OCI-LY3 (cell line): Measurements from ENCODE around the gene CKMT2.

ENCODE experiments used
- H2AFZ ChIP-seq: fragments of 200-600, 300-600 bp; shearing (Covaris generic); 2 replicates; pipeline ENCODE4 v1.6.0; 2014; ENCODE audit warnings: antibody characterized with exemption, low read depth, low read length
- H3K27ac ChIP-seq: fragments of 200-600, 300-600 bp; sonication (generic); 2 replicates; pipeline ENCODE4 v1.5.1; 2014; ENCODE audit warnings: mild to moderate bottlenecking, low read length, moderate library complexity, mixed read lengths
- H3K27me3 ChIP-seq: fragments of 200-600, 300-600 bp; sonication (generic); 2 replicates; pipeline ENCODE4 v1.6.1; 2014; ENCODE audit warnings: low read depth, low read length, mixed read lengths
- H3K36me3 ChIP-seq: fragments of 200-600, 300-600 bp; sonication (generic); replicated peaks from 2 replicates; pipeline ENCODE3; 2014; ENCODE audit warnings: low read depth, low read length, mixed read lengths
- H3K4me1 ChIP-seq: fragments of 300-600, 200-600 bp; sonication (generic); 2 replicates; pipeline ENCODE4 v1.6.1; 2014; ENCODE audit warnings: low read length, mixed read lengths
- H3K4me2 ChIP-seq: fragments of 200-600, 300-600 bp; sonication (generic); 2 replicates; pipeline ENCODE4 v1.6.1; 2014; ENCODE audit warnings: low read length, mixed read lengths
- H3K4me3 ChIP-seq: fragments of 300-600, 200-600 bp; sonication (generic); 2 replicates; pipeline ENCODE4 v1.5.1; 2014; ENCODE audit warnings: antibody characterized with exemption, mild to moderate bottlenecking, low read length, moderate library complexity
- H3K79me2 ChIP-seq: fragments of 300-600, 200-600 bp; shearing (Covaris generic); 2 replicates; pipeline ENCODE4 v1.6.1; 2014; ENCODE audit warnings: mild to moderate bottlenecking, low read length, mixed read lengths
- H3K9ac ChIP-seq: fragments of 300-600, 200-600 bp; shearing (Covaris generic); 2 replicates; pipeline ENCODE4 v1.6.0; 2014; ENCODE audit warnings: mild to moderate bottlenecking, low read length, moderate library complexity
- H3K9me3 ChIP-seq: fragments of 200-600, 300-600 bp; shearing (Covaris generic); 2 replicates; pipeline ENCODE4 v1.6.1; 2014; ENCODE audit warnings: low read length, mixed read lengths; ENCODE audit not compliant: insufficient read depth
- H4K20me1 ChIP-seq: fragments of 200-600, 300-600 bp; sonication (generic); 2 replicates; pipeline ENCODE4 v1.6.1; 2016; ENCODE audit warnings: low read length, mixed read lengths; ENCODE audit not compliant: insufficient read depth
- CTCF ChIP-seq: fragments of 200-600, 300-600 bp; sonication (generic); IDR thresholded peaks from 2 replicates; pipeline ENCODE4 v1.5.1; 2014; ENCODE audit warnings: antibody characterized with exemption, low read length, low read depth
- EZH2phosphoT487 ChIP-seq: fragments of 200-600 bp; shearing (Covaris generic); IDR thresholded peaks from 2 replicates; pipeline ENCODE4 v1.6.1; 2018; ENCODE audit warnings: antibody characterized with exemption, mixed run types, low read depth

The CKMT2 gene

GRCh38 chr5:81214848-81215247 lies 18.3 kb upstream of the CKMT2 start:
- Histone ChIP-seq H3K36me3 (no peaks in the 10 kb centered on the region), H3K9me3 (no peaks in the 10 kb centered on the region), H3K4me2 (no peak overlapping the region), H3K9ac (no peak overlapping the region), H3K27me3 (no peaks in the 10 kb centered on the region), H3K79me2 (no peaks in the 10 kb centered on the region), H3K4me1 (peaks cover 51% of the 10 kb centered on the region), H2AFZ (no peak overlapping the region), H3K4me3 (no peak overlapping the region), H4K20me1 (no peaks in the 10 kb centered on the region), H3K27ac (no peak overlapping the region)
- TF ChIP-seq CTCF (no peak), EZH2phosphoT487 (no peak)

- H2AFZ ChIP-seq, result no peak overlapping the region
- no peak overlapping the region for H3K4me3 ChIP-seq
- H3K27ac ChIP-seq, result no peak overlapping the region
- no peaks in the 10 kb centered on the region for H4K20me1 ChIP-seq
- no peaks in the 10 kb centered on the region for H3K79me2 ChIP-seq
- H3K9me3 ChIP-seq, result no peaks in the 10 kb centered on the region
- peaks cover 44% of the 10 kb centered on the region for H3K4me1 ChIP-seq
- no peak overlapping the region for H3K4me2 ChIP-seq
- no peaks in the 10 kb centered on the region for H3K27me3 ChIP-seq
- no peak overlapping the region for H3K9ac ChIP-seq
- no peaks in the 10 kb centered on the region for H3K36me3 ChIP-seq
- TF ChIP-seq CTCF (no peak), EZH2phosphoT487 (no peak)
Observed at GRCh38 chr5:81216152-81216551, 17.0 kb upstream of the CKMT2 start.

- no peak overlapping the region for H3K9ac ChIP-seq
- no peak overlapping the region for H3K4me2 ChIP-seq
- no peak overlapping the region for H3K27ac ChIP-seq
- H3K4me3 ChIP-seq, result no peak overlapping the region
- H3K4me1 ChIP-seq, result peaks cover 26% of the 10 kb centered on the region
- no peaks in the 10 kb centered on the region for H3K79me2 ChIP-seq
- no peaks in the 10 kb centered on the region for H4K20me1 ChIP-seq
- no peaks in the 10 kb centered on the region for H3K36me3 ChIP-seq
- H3K9me3 ChIP-seq, result no peaks in the 10 kb centered on the region
- H2AFZ ChIP-seq, result no peak overlapping the region
- no peaks in the 10 kb centered on the region for H3K27me3 ChIP-seq
- TF ChIP-seq EZH2phosphoT487 (no peak), CTCF (no peak)
Observed at GRCh38 chr5:81219389-81219788, 13.7 kb upstream of the CKMT2 start.

- no peak overlapping the region for H3K27ac ChIP-seq
- peaks cover 28% of the 10 kb centered on the region for H3K4me1 ChIP-seq
- no peaks in the 10 kb centered on the region for H3K36me3 ChIP-seq
- no peak overlapping the region for H2AFZ ChIP-seq
- H3K4me2 ChIP-seq, result no peak overlapping the region; the same call in 1 of the 2 replicates
- no peak for TF ChIP-seq EZH2phosphoT487
- no peak for TF ChIP-seq CTCF
- H3K9ac ChIP-seq, result no peak overlapping the region
- no peaks in the 10 kb centered on the region for H3K79me2 ChIP-seq
- H3K9me3 ChIP-seq, result no peaks in the 10 kb centered on the region
- H3K27me3 ChIP-seq, result peaks cover 6% of the 10 kb centered on the region; the same call in 1 of the 2 replicates
- H3K4me3 ChIP-seq, result no peak overlapping the region
- H4K20me1 ChIP-seq, result no peaks in the 10 kb centered on the region
Observed at GRCh38 chr5:81222285-81222684, 10.8 kb upstream of the CKMT2 start.
